GM23338 (cell line): ENCODE measurements around the gene ADAM17. TPM values are rescaled to one million over a fixed set of nuclear protein-coding genes. Genes with fewer than 3 reads are reported as not detected.

Source experiments
- ATAC-seq: fragments of 200-7000 bp; cut with Tn5 transposase; 3 replicates; pipeline ENCODE4 v1.9.1; 2020
- DNase-seq: peaks from one replicate; pipeline ENCODE4 v3.0.0-alpha.2; 2015; ENCODE audit warnings: low spot score
- H2AFZ ChIP-seq: fragments of 200-600 bp; sonication (generic); 2 replicates; pipeline ENCODE4 v1.8.0; 2016; ENCODE audit warnings: antibody characterized with exemption, mild to moderate bottlenecking, moderate library complexity
- H3F3A ChIP-seq: fragments of 200-600 bp; sonication (generic); replicated peaks from 2 replicates; pipeline ENCODE4 v1.8.0; 2017; ENCODE audit warnings: antibody characterized with exemption, mixed run types, low read depth
- H3K27ac ChIP-seq: fragments of 200-600 bp; sonication (generic); 2 replicates; pipeline ENCODE4 v1.6.1; 2016; ENCODE audit warnings: low read depth
- H3K27me3 ChIP-seq: fragments of 200-600 bp; sonication (generic); 2 replicates; pipeline ENCODE4 v1.8.0; 2016; ENCODE audit warnings: mild to moderate bottlenecking, mixed run types, moderate library complexity; ENCODE audit not compliant: insufficient read depth
- H3K36me3 ChIP-seq: fragments of 200-600 bp; sonication (generic); 2 replicates; pipeline ENCODE4 v1.8.0; 2016; ENCODE audit warnings: mild to moderate bottlenecking; ENCODE audit not compliant: insufficient read depth
- H3K4me1 ChIP-seq: fragments of 200-600 bp; sonication (generic); 2 replicates; pipeline ENCODE4 v1.8.0; 2016; ENCODE audit warnings: mild to moderate bottlenecking, moderate library complexity; ENCODE audit not compliant: insufficient read depth
- H3K4me2 ChIP-seq: fragments of 200-600 bp; sonication (generic); 2 replicates; pipeline ENCODE4 v1.7.1; 2017; ENCODE audit warnings: mixed run types
- H3K4me3 ChIP-seq: fragments of 200-600 bp; sonication (generic); 2 replicates; pipeline ENCODE4 v1.6.1; 2016; ENCODE audit warnings: mixed run types
- H3K79me2 ChIP-seq: fragments of 200-600 bp; sonication (generic); replicated peaks from 2 replicates; pipeline ENCODE4 v1.8.0; 2017; ENCODE audit warnings: mild to moderate bottlenecking; ENCODE audit not compliant: insufficient read depth
- H3K9me2 ChIP-seq: fragments of 200-600 bp; sonication (generic); 2 replicates; pipeline ENCODE4 v1.8.0; 2017; ENCODE audit not compliant: insufficient read depth
- H4K20me1 ChIP-seq: fragments of 200-600 bp; sonication (generic); replicated peaks from 2 replicates; pipeline ENCODE4 v1.8.0; 2017; ENCODE audit warnings: mild to moderate bottlenecking; ENCODE audit not compliant: insufficient read depth
- H3K27ac Mint-ChIP-seq: 2 replicates; pipeline ENCODE4 v1.8.0; 2020; ENCODE audit warnings: inconsistent platforms, mild to moderate bottlenecking, moderate library complexity, mixed read lengths
- H3K27me3 Mint-ChIP-seq: 3 replicates; pipeline ENCODE4 v1.8.0; 2022; ENCODE audit warnings: low read depth, mild to moderate bottlenecking, moderate library complexity, mixed read lengths, inconsistent platforms; ENCODE audit not compliant: insufficient read depth, poor library complexity
- H3K36me3 Mint-ChIP-seq: 3 replicates; pipeline ENCODE4 v1.8.0; 2021; ENCODE audit warnings: low read depth, mild to moderate bottlenecking, inconsistent platforms, moderate library complexity, mixed read lengths
- H3K4me1 Mint-ChIP-seq: 3 replicates; pipeline ENCODE4 v1.8.0; 2020; ENCODE audit warnings: mild to moderate bottlenecking, inconsistent platforms, mixed read lengths
- H3K4me3 Mint-ChIP-seq: 3 replicates; pipeline ENCODE4 v1.8.0; 2021; ENCODE audit warnings: moderate library complexity, mild to moderate bottlenecking, inconsistent platforms, mixed read lengths
- H3K9me3 Mint-ChIP-seq: 3 replicates; pipeline ENCODE4 v1.8.0; 2020; ENCODE audit warnings: moderate library complexity, mild to moderate bottlenecking, inconsistent platforms, mixed read lengths
- CREB1 ChIP-seq: fragments of 250-450 bp; sonication (Bioruptor Pico); IDR thresholded peaks from 2 replicates; pipeline ENCODE4 v1.5.0; 2020; ENCODE audit warnings: low read depth, mild to moderate bottlenecking, moderate library complexity
- CTCF ChIP-seq, 2 experiments: fragments of 200-600 bp in 1 of 2; sonication (generic) in 1 of 2; conservative IDR thresholded peaks; 2 replicates each; pipeline versions ENCODE4 v1.5.1 to v1.6.1; 2016 to 2017; ENCODE audit warnings: antibody characterized with exemption in 2 of 2, low read depth in 2 of 2, mild to moderate bottlenecking in 2 of 2, moderate library complexity in 1 of 2
- EZH2 ChIP-seq: fragments of 200-600 bp; sonication (generic); IDR thresholded peaks from one replicate; pipeline ENCODE4 v1.8.0; 2017; ENCODE audit warnings: antibody characterized with exemption, mild to moderate bottlenecking, low read depth; ENCODE audit not compliant: unreplicated experiment
- EZH2phosphoT487 ChIP-seq: fragments of 200-600 bp; sonication (generic); IDR thresholded peaks from one replicate; pipeline ENCODE4 v1.8.1; 2018; ENCODE audit warnings: antibody characterized with exemption; ENCODE audit not compliant: unreplicated experiment
- JUNB ChIP-seq: IDR thresholded peaks from one replicate; pipeline ENCODE4 v1.6.1; 2016; ENCODE audit warnings: antibody characterized with exemption; ENCODE audit not compliant: unreplicated experiment
- NANOG ChIP-seq: IDR thresholded peaks from 2 replicates; pipeline ENCODE4 v1.6.1; 2016; ENCODE audit warnings: antibody characterized with exemption, borderline replicate concordance
- POLR2AphosphoS5 ChIP-seq: IDR thresholded peaks from 2 replicates; pipeline ENCODE4 v1.6.1; 2016; ENCODE audit warnings: antibody characterized with exemption, low read depth
- REST ChIP-seq: IDR thresholded peaks from one replicate; pipeline ENCODE4 v1.6.1; 2018; ENCODE audit warnings: antibody characterized with exemption; ENCODE audit not compliant: unreplicated experiment
- STAT1 ChIP-seq: IDR thresholded peaks from one replicate; pipeline ENCODE4 v1.6.1; 2016; ENCODE audit warnings: antibody characterized with exemption; ENCODE audit not compliant: unreplicated experiment
- ZNF114 ChIP-seq: fragments of 250-450 bp; sonication (Bioruptor Pico); IDR thresholded peaks from 2 replicates; pipeline ENCODE4 v1.5.0; 2020; ENCODE audit warnings: mild to moderate bottlenecking, moderate library complexity
- ZNF331 ChIP-seq: fragments of 250-450 bp; sonication (Bioruptor Pico); IDR thresholded peaks from 2 replicates; pipeline ENCODE4 v1.5.0; 2020; ENCODE audit warnings: low read depth, mild to moderate bottlenecking, moderate library complexity
- ZNF462 ChIP-seq: fragments of 250-450 bp; sonication (Bioruptor Pico); IDR thresholded peaks from 2 replicates; pipeline ENCODE4 v1.5.0; 2020; ENCODE audit warnings: mild to moderate bottlenecking, moderate library complexity
- polyA plus RNA-seq: library from polyadenylated mRNA; unstranded; fragments of >200 nt; fragmentation: Nextera tagmentation; extraction: Ambion mirVana; gene quantifications from 2 replicates; pipeline ENCODE4 v1.2.1, GENCODE V29; 2016
- total RNA-seq: library from RNA; depleted of rRNA; stranded (reverse); fragments of >200 nt; shearing (Covaris generic); gene quantifications from 2 replicates; pipeline ENCODE4 v1.2.3, GENCODE V29; 2014
- TF ChIP-seq, protein P1 (sequence below): IDR thresholded peaks from 2 replicates; pipeline ENCODE4 v1.6.1; 2016; ENCODE audit warnings: antibody characterized with exemption

Gene ADAM17
- total and polyA plus RNA-seq, 2 experiments from 2014 or later, result 8.3 to 23.5 TPM

GRCh38 chr2:9477914-9478313 is 77.7 kb downstream of the ADAM17 start:
- peaks cover 12% of the 10 kb centered on the region for H3K4me1 ChIP-seq
- no peak overlapping the region for H3K4me3 ChIP-seq
- peaks cover 14% of the 10 kb centered on the region for H3F3A ChIP-seq
- H4K20me1 ChIP-seq, result peaks cover 4% of the 10 kb centered on the region
- H3K4me2 ChIP-seq, result no peak overlapping the region
- peaks cover 32% of the 10 kb centered on the region for H3K4me1 Mint-ChIP-seq
- peaks cover 22% of the 10 kb centered on the region for H3K27me3 ChIP-seq
- no peaks in the 10 kb centered on the region; the same call in 1 of the 2 replicates for H3K79me2 ChIP-seq
- TF ChIP-seq EZH2phosphoT487 (no peak), POLR2AphosphoS5 (no peak), ZNF331 (CRISPR knock-in tag) (no peak), CREB1 (CRISPR knock-in tag) (no peak), CTCF (conservative IDR thresholded peaks at IDR 0.05; ENCODE audit: low read depth in 2 of 2) (no peak), JUNB (no peak), NANOG (no peak), ZNF114 (CRISPR knock-in tag) (no peak), ZNF462 (no peak), REST (no peak), STAT1 (no peak), EZH2 (no peak)
- TF ChIP-seq, protein P1, sequence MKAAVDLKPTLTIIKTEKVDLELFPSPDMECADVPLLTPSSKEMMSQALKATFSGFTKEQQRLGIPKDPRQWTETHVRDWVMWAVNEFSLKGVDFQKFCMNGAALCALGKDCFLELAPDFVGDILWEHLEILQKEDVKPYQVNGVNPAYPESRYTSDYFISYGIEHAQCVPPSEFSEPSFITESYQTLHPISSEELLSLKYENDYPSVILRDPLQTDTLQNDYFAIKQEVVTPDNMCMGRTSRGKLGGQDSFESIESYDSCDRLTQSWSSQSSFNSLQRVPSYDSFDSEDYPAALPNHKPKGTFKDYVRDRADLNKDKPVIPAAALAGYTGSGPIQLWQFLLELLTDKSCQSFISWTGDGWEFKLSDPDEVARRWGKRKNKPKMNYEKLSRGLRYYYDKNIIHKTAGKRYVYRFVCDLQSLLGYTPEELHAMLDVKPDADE, result no peak
- H3K36me3 Mint-ChIP-seq, result peaks cover 12% of the 10 kb centered on the region; the same call in 2 of the 3 replicates
- no peak overlapping the region for H2AFZ ChIP-seq
- no peaks in the 10 kb centered on the region for H3K9me3 Mint-ChIP-seq
- no peak overlapping the region for H3K27ac Mint-ChIP-seq
- no peak for DNase-seq
- H3K27ac ChIP-seq, result no peak overlapping the region
- no peaks in the 10 kb centered on the region; the same call in 1 of the 2 replicates for H3K36me3 ChIP-seq
- H3K27me3 Mint-ChIP-seq, result peaks cover 17% of the 10 kb centered on the region
- no peak for ATAC-seq
- 0 out of 2 replicates have a peak, but pooled peaks cover 3% of the 10 kb centered on the region for H3K9me2 ChIP-seq
- no peak overlapping the region for H3K4me3 Mint-ChIP-seq
